Stimulated activated effector memory CD8-positive, alpha-beta T cell treated with anti-CD3 and anti-CD28 coated beads, Interleukin-12 subunit alpha, Interleukin-12 subunit beta, amount 100 ng/mL, for 72 hours (primary cell): ENCODE results near the gene ZNF669.
"Not testable (repeated sequence)": the region's sequence is repeated elsewhere in the genome, so short reads cannot be mapped to it uniquely, and the experiment has no call there.

Experiments used
- ATAC-seq: fragments of 150-1000 bp; cut with Tn5 transposase; 2 replicates; pipeline ENCODE4 v1.10.0; 2021
- DNase-seq, 2 donors: peaks; one replicate each; pipeline ENCODE4 v3.0.0; 2021 to 2022; ENCODE audit warnings: low spot score in 2 of 2
- H3K27ac Mint-ChIP-seq: one replicate; pipeline ENCODE4 v1.8.0; 2022; ENCODE audit warnings: mild to moderate bottlenecking, mixed read lengths
- H3K36me3 Mint-ChIP-seq: one replicate; pipeline ENCODE4 v1.8.0; 2022; ENCODE audit warnings: mild to moderate bottlenecking, mixed read lengths
- H3K4me1 Mint-ChIP-seq: one replicate; pipeline ENCODE4 v1.8.0; 2022; ENCODE audit warnings: mixed read lengths
- H3K4me3 Mint-ChIP-seq: one replicate; pipeline ENCODE4 v1.8.0; 2022; ENCODE audit warnings: mild to moderate bottlenecking, mixed read lengths
- H3K9me3 Mint-ChIP-seq: one replicate; pipeline ENCODE4 v1.8.0; 2022; ENCODE audit warnings: mixed read lengths

ZNF669 gene

DNA sequence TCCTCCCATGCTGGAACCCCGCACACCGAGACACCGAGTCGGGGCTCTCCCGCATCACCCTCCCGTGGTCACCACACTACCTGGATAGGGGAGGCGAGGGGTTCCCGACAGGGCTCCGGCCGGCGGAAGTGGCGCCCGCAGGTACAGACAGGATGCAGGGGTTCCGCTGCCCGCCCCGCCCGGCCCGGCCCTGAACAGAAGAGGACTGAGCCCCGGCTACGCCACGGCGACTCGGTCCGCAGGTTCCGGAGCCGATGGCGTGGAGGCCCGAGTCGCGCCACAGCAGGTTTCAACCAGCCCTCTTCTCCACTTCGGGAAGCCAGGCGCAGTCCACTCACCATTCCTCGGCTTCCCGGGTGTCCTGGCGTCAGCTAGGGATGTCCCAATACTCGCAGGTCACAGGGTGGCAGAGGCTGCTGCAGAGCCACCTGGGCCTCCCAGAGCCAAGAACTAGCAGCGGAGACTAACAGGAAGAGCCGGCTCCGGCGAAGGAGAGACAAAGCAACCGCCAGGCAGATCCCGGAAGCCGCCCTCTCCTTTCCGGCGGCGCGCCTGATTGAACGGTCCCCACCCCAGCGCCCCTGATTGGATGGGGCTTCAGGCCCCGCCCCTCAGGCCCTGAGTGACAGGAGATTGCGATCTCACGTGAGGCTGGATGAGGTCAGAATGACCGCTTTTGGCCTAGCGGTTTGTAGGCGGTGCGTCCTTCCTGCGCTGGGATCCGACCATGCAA lies at the start of gene ZNF669:
Gene ZNF669, minus strand, starts transcription at position 498 of the 733 bp plus-strand sequence. Its CDS starts 157 bp downstream, at position 341.
- H3K4me3 Mint-ChIP-seq, result peak within 1 kb of the TSS; percentile 82
- peaks cover 40% of the 10 kb centered on the region for H3K36me3 Mint-ChIP-seq
- H3K4me1 Mint-ChIP-seq, result peaks cover 5% of the 10 kb centered on the region
- ATAC-seq (peak; percentile 100), DNase-seq (peak; percentile 79 to 94)
- peak within 1 kb of the TSS; percentile 91 for H3K27ac Mint-ChIP-seq
- peaks cover 3% of the 10 kb centered on the region for H3K9me3 Mint-ChIP-seq

DNA sequence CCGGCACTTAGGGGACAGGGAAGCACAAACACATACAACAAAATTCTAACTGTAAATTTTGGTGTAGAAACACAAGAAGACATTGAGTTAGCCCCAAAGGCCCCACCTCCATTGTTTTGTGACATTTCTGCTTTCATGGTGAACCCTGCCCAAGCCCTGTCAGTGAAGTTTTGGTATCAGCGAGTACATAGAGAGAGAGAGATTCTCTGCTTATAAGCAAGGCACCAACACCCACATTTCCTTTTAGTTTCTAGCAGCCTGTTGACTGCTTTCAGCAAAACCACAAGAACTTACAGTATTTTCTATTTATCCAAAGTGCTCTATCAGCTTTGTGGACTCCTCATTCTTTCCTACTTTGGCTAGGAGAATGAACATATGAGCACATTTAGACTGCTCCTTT lies 43.6 kb upstream of the ZNF669 start:
- ATAC-seq, result no peak
- Mint-ChIP-seq H3K9me3 (peaks cover 29% of the 10 kb centered on the region), H3K4me3 (no peak overlapping the region), H3K27ac (no peak overlapping the region), H3K36me3 (peaks cover 12% of the 10 kb centered on the region), H3K4me1 (no peaks in the 10 kb centered on the region)
- DNase-seq, result no peak

DNA sequence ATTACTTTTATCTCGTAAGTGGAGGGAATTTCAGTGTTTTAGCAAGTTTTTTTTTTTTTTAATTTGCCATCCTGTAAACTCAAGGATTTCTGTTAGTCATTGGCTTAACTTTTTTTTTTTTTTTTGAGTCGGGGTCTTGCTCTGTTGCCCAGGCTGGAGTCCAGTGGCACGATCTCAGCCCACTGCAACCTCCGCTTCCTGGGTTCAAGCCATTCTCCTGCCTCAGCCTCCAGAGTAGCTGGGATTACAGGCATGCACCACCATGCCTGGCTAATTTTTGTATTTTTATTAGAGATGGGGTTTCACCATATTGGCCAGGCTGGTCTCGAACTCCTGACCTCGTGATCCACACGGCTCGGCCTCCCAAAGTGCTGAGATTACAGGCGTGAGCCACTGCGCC lies 43.0 kb upstream of the ZNF669 start:
- not testable (repeated sequence) for ATAC-seq, H3K27ac Mint-ChIP-seq, DNase-seq, H3K4me3 Mint-ChIP-seq, H3K4me1 Mint-ChIP-seq, H3K36me3 Mint-ChIP-seq
- H3K9me3 Mint-ChIP-seq, result peaks cover 29% of the 10 kb centered on the region

DNA sequence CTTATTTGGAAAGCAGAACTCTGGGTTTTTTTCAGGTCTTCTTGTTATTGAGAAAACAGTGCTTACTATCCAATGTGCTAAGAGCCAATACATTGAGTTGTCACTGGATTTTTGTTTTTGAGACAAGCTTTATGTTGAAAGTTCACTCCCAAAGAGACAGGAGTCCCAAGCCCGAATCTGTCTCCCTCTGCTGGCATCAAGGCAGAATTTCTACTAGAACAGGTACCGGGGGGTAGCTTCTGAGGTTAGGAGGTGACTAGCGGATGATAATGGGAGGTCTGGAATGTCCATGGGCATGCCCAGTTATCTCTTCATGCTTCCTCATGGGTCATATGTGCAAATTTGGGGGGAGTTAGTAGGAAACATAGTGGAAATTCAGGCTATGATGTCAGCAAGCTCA lies 42.5 kb upstream of the ZNF669 start:
- no peak overlapping the region for H3K4me3 Mint-ChIP-seq
- H3K4me1 Mint-ChIP-seq, result no peaks in the 10 kb centered on the region
- DNase-seq (no peak), ATAC-seq (no peak)
- peaks cover 29% of the 10 kb centered on the region for H3K9me3 Mint-ChIP-seq
- peaks cover 6% of the 10 kb centered on the region for H3K36me3 Mint-ChIP-seq
- H3K27ac Mint-ChIP-seq, result no peak overlapping the region

DNA sequence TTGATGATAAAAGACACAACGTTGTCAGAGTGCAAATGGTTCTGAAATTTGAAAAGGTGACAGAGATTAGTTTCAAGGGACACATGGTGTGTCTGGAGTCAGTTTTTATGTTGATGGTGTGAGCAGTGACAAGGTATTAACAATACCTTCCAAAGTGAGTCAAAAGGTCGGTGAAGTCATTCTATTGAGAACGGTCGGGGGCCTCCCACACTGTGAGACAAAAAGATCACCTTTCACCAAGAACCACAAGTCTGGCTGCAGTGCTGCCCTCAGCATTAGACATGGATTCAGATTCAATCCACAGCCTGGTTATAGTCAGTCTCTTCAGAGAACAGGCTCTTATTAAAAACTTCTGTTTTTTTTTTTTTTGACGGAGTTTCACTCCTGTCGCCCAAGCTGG lies 41.1 kb upstream of the ZNF669 start:
- no peak overlapping the region for H3K27ac Mint-ChIP-seq
- no peak overlapping the region for H3K4me3 Mint-ChIP-seq
- peaks cover 6% of the 10 kb centered on the region for H3K36me3 Mint-ChIP-seq
- no peak for ATAC-seq
- no peaks in the 10 kb centered on the region for H3K4me1 Mint-ChIP-seq
- H3K9me3 Mint-ChIP-seq, result peaks cover 30% of the 10 kb centered on the region
- DNase-seq, result no peak

DNA sequence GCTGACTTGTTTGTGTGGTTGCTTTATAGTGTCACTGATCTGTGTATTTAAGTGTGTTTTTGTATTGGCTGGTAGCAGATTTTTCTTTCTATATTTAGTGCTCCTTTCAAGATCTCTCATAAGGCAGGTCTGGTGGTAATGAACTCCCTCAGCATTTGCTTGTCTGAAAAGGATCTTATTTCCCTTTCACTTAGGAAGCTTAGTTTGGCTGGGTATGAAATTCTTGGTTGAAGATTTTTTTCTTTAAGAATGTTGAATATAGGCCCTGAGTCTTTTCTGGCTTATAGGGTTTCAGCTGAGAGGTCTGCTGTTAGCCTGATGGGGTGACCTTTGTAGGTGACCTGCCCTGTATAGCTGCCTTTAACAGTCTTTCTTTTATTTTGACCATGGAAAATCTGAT lies 35.4 kb upstream of the ZNF669 start:
- H3K4me1 Mint-ChIP-seq, H3K36me3 Mint-ChIP-seq, DNase-seq, ATAC-seq, H3K4me3 Mint-ChIP-seq, H3K27ac Mint-ChIP-seq: not testable (repeated sequence)
- peaks cover 52% of the 10 kb centered on the region for H3K9me3 Mint-ChIP-seq

DNA sequence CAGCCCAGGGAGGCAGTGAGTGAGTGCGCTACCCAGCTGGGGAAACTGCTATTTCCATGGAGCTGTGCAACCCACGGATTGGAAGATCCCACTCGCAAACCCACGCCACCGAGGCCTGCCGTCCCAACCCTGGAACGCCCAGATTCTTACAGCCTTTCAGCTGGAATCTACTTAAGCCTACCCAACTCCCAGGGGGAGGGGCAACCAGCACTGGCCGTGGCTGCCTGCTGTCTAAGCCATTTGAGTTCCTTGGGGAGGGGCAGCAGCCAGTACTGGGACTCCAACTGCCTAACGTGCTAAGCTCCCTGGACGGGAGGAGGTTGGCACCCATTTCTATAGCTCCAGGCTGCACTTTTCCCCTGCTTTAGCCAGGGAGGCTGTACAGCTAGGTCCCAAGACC lies 27.1 kb upstream of the ZNF669 start:
- Mint-ChIP-seq H3K27ac (no peak overlapping the region), H3K4me1 (peaks cover 9% of the 10 kb centered on the region), H3K36me3 (no peaks in the 10 kb centered on the region), H3K9me3 (peaks cover 25% of the 10 kb centered on the region), H3K4me3 (no peak overlapping the region)
- ATAC-seq (no peak), DNase-seq (no peak)

DNA sequence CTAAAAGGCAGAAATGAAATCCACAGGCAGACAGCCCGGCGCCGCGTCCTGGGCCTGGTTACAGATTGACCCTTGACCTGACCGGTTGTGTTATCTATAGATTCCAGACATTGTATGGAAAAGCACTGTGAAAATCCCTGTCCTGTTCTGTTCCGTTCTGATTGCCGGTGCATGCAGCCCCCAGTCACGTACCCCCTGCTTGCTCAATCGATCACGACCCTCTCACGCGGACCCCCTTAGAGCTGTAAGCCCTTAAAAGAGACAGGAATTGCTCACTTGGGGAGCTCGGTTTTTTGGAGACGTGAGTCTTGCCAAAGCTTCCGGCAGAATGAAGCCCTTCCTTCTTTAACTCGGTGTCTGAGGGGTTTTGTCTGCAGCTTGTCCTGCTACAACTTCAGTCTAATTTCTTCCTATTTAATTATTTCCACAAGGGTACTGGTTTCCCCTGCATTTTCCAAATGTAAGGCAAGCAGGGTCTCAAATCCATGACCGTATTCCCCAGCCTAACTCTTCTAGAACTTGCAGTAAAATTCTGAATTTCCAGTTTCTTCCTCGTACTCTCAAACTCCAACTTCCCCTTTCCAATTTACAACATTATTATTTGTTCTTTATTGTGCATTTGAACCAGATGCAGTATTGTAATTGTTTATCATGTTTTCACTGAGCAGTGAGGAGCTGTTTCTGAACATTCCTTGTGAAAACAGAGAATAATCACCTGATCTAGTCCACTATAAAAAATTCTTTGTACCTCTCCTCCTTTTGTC lies 23.5 kb upstream of the ZNF669 start:
- not testable (repeated sequence) for H3K36me3 Mint-ChIP-seq, ATAC-seq, H3K27ac Mint-ChIP-seq, H3K9me3 Mint-ChIP-seq, DNase-seq, H3K4me1 Mint-ChIP-seq
- peak overlapping the region; percentile 70 for H3K4me3 Mint-ChIP-seq

DNA sequence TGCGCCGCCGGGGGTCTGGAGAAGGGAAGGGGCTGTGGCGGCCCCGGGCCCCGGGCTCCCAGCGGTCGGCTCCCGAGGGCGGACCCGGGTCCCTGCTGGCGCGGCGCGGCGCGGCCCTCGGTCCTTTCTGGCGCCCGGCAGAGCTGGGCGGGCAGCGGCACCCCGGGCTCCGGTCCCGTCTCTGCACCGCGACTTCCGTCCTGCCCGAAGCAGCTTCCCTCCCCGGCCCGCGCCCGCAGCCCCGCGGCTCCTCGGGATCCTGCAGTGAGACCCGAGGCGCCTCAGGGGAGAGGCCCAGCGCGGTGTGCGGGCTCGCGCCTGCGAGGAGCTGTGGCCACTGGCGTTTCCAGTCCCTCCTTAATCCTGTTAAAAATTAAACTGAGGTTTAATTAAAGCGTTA lies 22.4 kb upstream of the ZNF669 start:
- DNase-seq, H3K9me3 Mint-ChIP-seq, H3K4me1 Mint-ChIP-seq, H3K36me3 Mint-ChIP-seq, H3K27ac Mint-ChIP-seq, H3K4me3 Mint-ChIP-seq: not testable (repeated sequence)
- peak; percentile 80 for ATAC-seq

DNA sequence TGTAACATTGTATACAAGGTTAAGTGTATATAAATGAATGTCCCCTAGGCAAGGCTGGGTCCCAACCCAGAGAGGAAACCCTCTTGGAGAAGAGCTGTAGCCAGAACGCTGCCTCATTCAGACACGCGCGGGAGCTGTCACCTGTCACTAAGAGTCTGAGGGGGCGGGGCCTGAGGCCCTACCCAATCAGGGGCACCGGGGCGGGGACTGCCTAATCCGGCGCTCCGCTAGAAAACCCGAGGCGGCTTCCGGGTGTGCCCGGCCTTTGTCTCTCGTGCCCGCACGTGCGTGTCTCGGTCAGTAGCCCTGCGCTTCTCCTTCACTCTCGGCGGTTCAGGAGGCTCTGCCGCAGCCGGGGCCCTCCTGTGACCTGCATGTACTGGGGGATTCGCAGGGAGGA lies 22.0 kb upstream of the ZNF669 start:
- DNase-seq, H3K36me3 Mint-ChIP-seq, H3K4me1 Mint-ChIP-seq, H3K9me3 Mint-ChIP-seq, H3K27ac Mint-ChIP-seq, H3K4me3 Mint-ChIP-seq: not testable (repeated sequence)
- peak; percentile 100 for ATAC-seq

DNA sequence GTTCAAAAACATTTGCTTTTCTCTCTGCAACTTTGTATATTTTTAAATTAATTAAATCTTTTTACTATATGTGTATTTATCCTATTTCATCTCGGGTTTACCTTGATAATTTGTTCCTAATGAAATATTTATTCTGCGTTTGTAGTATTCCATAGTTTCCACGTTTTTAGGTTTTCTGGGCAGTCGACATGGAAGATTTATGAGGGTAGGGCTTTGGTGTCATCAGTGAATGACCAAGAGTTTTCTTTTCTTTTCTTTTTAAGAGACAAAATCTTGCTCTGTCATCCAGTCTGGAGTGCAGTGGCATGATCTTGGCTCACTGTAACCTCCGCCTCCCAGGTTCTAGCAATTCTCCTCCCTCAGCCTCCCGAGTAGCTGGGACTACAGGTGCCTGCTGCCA lies 17.2 kb upstream of the ZNF669 start:
- Mint-ChIP-seq H3K27ac (no peak overlapping the region), H3K9me3 (peaks cover 2% of the 10 kb centered on the region), H3K4me3 (no peak overlapping the region), H3K4me1 (no peaks in the 10 kb centered on the region), H3K36me3 (no peaks in the 10 kb centered on the region)
- ATAC-seq, result no peak
- no peak for DNase-seq

DNA sequence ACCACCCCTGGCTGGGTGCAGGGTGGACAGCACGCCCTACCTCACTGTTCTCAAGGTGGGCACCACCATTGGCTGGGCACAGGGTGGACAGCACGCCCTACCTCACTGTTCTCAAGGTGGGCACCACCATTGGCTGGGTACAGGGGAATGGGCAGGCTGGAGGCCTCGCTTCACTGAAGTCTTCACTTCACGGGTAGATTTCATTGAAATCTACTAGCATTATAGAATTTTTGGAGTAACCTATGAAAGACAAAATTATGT lies 16.2 kb upstream of the ZNF669 start:
- H3K4me3 Mint-ChIP-seq, result not testable (repeated sequence)

DNA sequence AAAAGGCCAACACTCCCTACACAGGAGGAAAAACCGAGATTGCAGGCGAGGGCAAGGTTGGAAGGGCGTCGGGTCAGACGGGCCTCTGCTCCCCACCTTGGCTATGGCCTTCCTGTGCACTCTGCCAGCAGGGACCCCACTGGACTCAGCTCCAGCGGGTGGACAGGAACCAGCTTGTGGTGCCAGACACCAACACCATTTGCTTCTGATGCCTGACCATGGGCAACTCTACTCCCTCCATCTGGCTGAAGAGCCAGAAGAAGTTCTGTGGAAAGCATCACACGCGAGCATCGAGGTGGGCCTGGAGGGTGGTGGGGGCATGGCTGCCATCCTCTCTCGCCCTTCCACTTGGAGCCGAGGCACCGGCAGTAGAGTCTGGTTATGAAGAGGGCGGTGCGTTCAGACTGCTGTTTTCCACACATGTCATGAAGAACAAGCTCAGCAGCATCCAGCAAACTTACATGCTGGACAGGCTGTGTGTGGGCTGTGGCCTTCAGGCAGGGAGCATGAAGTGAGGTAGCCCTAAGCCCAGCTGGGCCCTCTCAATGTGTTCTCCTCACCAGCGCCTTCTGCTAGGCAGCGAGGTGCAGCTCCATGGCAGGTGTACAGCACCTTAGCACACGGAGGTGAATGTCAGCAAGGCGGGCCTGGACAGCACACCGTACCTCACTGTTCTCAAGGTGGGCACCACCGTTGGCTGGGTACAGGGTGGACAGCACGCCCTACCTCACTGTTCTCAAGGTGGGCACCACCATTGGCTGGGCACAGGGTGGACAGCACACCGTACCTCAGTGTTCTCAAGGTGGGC lies 15.6 kb upstream of the ZNF669 start:
- Mint-ChIP-seq H3K9me3 (peaks cover 2% of the 10 kb centered on the region), H3K4me1 (peaks cover 5% of the 10 kb centered on the region), H3K4me3 (no peak overlapping the region), H3K36me3 (peaks cover 3% of the 10 kb centered on the region), H3K27ac (no peak overlapping the region)
- DNase-seq (no peak), ATAC-seq (peak; percentile 45)

More for the DNA sequence above, 16.2 kb upstream of the ZNF669 start:
- not testable (repeated sequence) for H3K27ac Mint-ChIP-seq, H3K4me1 Mint-ChIP-seq, DNase-seq, H3K9me3 Mint-ChIP-seq, H3K36me3 Mint-ChIP-seq, ATAC-seq

DNA sequence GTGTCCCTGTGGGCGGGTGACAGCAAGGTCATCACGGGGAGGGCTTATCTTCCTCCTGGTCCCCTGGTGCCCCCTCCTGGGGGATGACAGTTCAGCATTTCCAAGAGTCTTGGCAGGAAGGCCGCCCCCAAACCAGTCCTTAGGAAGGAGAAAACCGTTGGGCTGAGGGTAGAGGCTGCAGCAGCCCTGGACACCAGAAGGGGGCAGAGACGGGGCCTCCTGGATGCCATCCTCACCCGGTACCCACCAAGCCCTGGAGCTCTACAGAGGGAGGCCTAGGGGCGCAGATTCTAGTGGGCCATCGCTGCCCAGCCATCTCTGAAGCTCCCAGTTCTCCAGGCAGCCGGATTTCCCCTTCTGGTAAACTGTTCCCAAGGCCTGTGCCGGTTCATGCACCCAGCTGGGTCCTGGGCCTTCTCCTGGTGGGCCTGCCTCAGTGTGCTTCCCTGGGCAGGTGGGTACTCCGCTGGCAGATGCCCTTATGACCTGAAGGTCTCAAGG lies 14.8 kb upstream of the ZNF669 start:
- H3K9me3 Mint-ChIP-seq, result peaks cover 2% of the 10 kb centered on the region
- peaks cover 6% of the 10 kb centered on the region for H3K4me1 Mint-ChIP-seq
- ATAC-seq, result peak; percentile 58
- peak in 1 of 2 donors; percentile 54 for DNase-seq
- peaks cover 5% of the 10 kb centered on the region for H3K36me3 Mint-ChIP-seq
- no peak overlapping the region for H3K27ac Mint-ChIP-seq
- no peak overlapping the region for H3K4me3 Mint-ChIP-seq

DNA sequence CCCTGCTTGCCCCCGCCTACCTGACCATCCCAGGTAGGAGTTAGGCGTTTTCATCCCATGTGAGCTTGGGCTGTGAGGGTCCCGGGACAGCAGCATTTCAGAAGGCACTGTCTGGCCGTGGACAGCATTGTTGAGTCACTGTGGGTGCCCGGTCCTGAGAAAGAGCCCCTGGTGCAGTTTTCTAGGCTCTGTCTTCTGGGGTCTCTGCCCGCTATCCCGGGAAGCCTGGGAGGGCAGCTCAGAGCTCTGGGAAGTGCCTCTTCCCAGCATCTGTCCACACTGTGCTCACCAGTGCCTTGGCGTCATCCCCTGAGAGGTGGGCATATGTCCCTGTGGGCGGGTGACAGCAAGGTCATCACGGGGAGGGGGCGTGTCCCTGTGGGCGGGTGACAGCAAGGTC lies 11.4 kb upstream of the ZNF669 start:
- no peak for DNase-seq
- peaks cover 5% of the 10 kb centered on the region for H3K36me3 Mint-ChIP-seq
- no peak for ATAC-seq
- no peaks in the 10 kb centered on the region for H3K9me3 Mint-ChIP-seq
- H3K27ac Mint-ChIP-seq, result no peak overlapping the region
- no peak overlapping the region for H3K4me3 Mint-ChIP-seq
- H3K4me1 Mint-ChIP-seq, result peaks cover 12% of the 10 kb centered on the region
